Liver (tissue), 9 donors: Measurements from ENCODE around the gene MRAP2. TPM values are rescaled to one million over a fixed set of nuclear protein-coding genes. Genes with fewer than 3 reads are reported as not detected.

ENCODE experiments used
- DNase-seq: peaks from one replicate; pipeline ENCODE4 v3.0.0-alpha.2; 2017; ENCODE audit warnings: low spot score
- H3K27ac ChIP-seq, 2 donors: one replicate each; pipeline ENCODE4 v1.7.0; 2013; ENCODE audit warnings: inconsistent platforms in 2 of 2, low read length in 2 of 2, control low read depth in 1 of 2, low read depth in 1 of 2, mild to moderate bottlenecking in 1 of 2
- H3K27me3 ChIP-seq, 4 donors: one replicate each; pipeline versions ENCODE4 v1.6.1 to v1.7.0; 2013; ENCODE audit warnings: low read length in 3 of 4, inconsistent platforms in 1 of 4, mild to moderate bottlenecking in 1 of 4, moderate library complexity in 1 of 4; ENCODE audit not compliant: control insufficient read depth in 4 of 4, insufficient read depth in 4 of 4
- H3K36me3 ChIP-seq, 4 donors: one replicate each; pipeline versions ENCODE4 v1.6.1 to v1.7.0; 2013; ENCODE audit warnings: low read length in 3 of 4, mild to moderate bottlenecking in 3 of 4, low read depth in 1 of 4, moderate library complexity in 1 of 4; ENCODE audit not compliant: control insufficient read depth in 4 of 4, insufficient read depth in 3 of 4
- H3K4me1 ChIP-seq, 4 donors: one replicate each; pipeline versions ENCODE4 v1.6.1 to v1.7.0; 2013; ENCODE audit warnings: low read length in 3 of 4, mild to moderate bottlenecking in 3 of 4, moderate library complexity in 1 of 4; ENCODE audit not compliant: control insufficient read depth in 4 of 4, insufficient read depth in 4 of 4
- H3K4me3 ChIP-seq, 3 donors: one replicate each; pipeline versions ENCODE4 v1.6.1 to v1.7.0; 2013; ENCODE audit warnings: low read length in 3 of 3, control low read depth in 1 of 3, low read depth in 1 of 3, mild to moderate bottlenecking in 1 of 3
- H3K9ac ChIP-seq, 2 donors: one replicate each; pipeline ENCODE4 v1.7.0; 2013; ENCODE audit warnings: low read length in 2 of 2, mild to moderate bottlenecking in 2 of 2, moderate library complexity in 2 of 2, control low read depth in 1 of 2, low read depth in 1 of 2
- H3K9me3 ChIP-seq, 4 donors: one replicate each; pipeline versions ENCODE4 v1.6.1 to v1.7.0; 2013; ENCODE audit warnings: low read length in 3 of 4; ENCODE audit not compliant: control insufficient read depth in 4 of 4
- ATF3 ChIP-seq: IDR thresholded peaks from 2 replicates; pipeline ENCODE4 v1.6.1; 2016; ENCODE audit warnings: antibody characterized with exemption
- CTCF ChIP-seq: fragments of 150-350 bp; IDR thresholded peaks from 2 replicates; pipeline ENCODE4 v1.5.1; 2017; ENCODE audit warnings: improper control_type of control experiment, low read depth, low read length; ENCODE audit not compliant: missing input control
- EGR1 ChIP-seq, 2 donors: IDR thresholded peaks; 2 replicates each; pipeline ENCODE4 v1.6.1; 2016 to 2018; ENCODE audit warnings: antibody characterized with exemption in 2 of 2, low read depth in 2 of 2
- FOXA1 ChIP-seq: IDR thresholded peaks from 2 replicates; pipeline ENCODE4 v1.6.1; 2016; ENCODE audit warnings: antibody characterized with exemption
- FOXA2 ChIP-seq: IDR thresholded peaks from 2 replicates; pipeline ENCODE4 v1.6.1; 2016; ENCODE audit warnings: antibody characterized with exemption
- GABPA ChIP-seq, 2 donors: IDR thresholded peaks in 1 of 2; conservative IDR thresholded peaks in 1 of 2; 2 replicates each; pipeline ENCODE4 v1.6.1; 2016; ENCODE audit warnings: antibody characterized with exemption in 2 of 2, mild to moderate bottlenecking in 1 of 2, moderate library complexity in 1 of 2
- HNF4A ChIP-seq, 2 donors: conservative IDR thresholded peaks; 2 replicates each; pipeline ENCODE4 v1.6.1; 2016; ENCODE audit warnings: antibody characterized with exemption in 2 of 2, mild to moderate bottlenecking in 2 of 2
- HNF4G ChIP-seq: IDR thresholded peaks from 2 replicates; pipeline ENCODE4 v1.6.1; 2016; ENCODE audit warnings: antibody characterized with exemption
- JUND ChIP-seq, 2 donors: IDR thresholded peaks; 2 replicates each; pipeline ENCODE4 v1.6.1; 2016; ENCODE audit warnings: antibody characterized with exemption in 2 of 2
- MAX ChIP-seq: IDR thresholded peaks from 2 replicates; pipeline ENCODE4 v1.6.1; 2016; ENCODE audit warnings: antibody characterized with exemption
- NR2F2 ChIP-seq: IDR thresholded peaks from 2 replicates; pipeline ENCODE4 v1.6.1; 2016; ENCODE audit warnings: antibody characterized with exemption
- RAD21 ChIP-seq, 2 donors: IDR thresholded peaks; 2 replicates each; pipeline ENCODE4 v1.6.1; 2016; ENCODE audit warnings: antibody characterized with exemption in 2 of 2, mild to moderate bottlenecking in 2 of 2
- REST ChIP-seq: IDR thresholded peaks from 2 replicates; pipeline ENCODE4 v1.6.1; 2016; ENCODE audit warnings: antibody characterized with exemption, mild to moderate bottlenecking
- RXRA ChIP-seq, 2 donors: IDR thresholded peaks; 2 replicates each; pipeline ENCODE4 v1.6.1; 2017 to 2018; ENCODE audit warnings: antibody characterized with exemption in 2 of 2, mild to moderate bottlenecking in 1 of 2
- SP1 ChIP-seq: IDR thresholded peaks from 2 replicates; pipeline ENCODE4 v1.6.1; 2018; ENCODE audit warnings: antibody characterized with exemption, mild to moderate bottlenecking
- TAF1 ChIP-seq: conservative IDR thresholded peaks from 2 replicates; pipeline ENCODE4 v1.6.1; 2016; ENCODE audit warnings: antibody characterized with exemption, mild to moderate bottlenecking
- YY1 ChIP-seq: IDR thresholded peaks from 2 replicates; pipeline ENCODE4 v1.6.1; 2016; ENCODE audit warnings: antibody characterized with exemption, mild to moderate bottlenecking
- ZBTB33 ChIP-seq: IDR thresholded peaks from 2 replicates; pipeline ENCODE4 v1.6.1; 2016; ENCODE audit warnings: antibody characterized with exemption
- WGBS: extraction: QIAGEN DNeasy Blood & Tissue Kit; methylation state at CpG from one replicate; pipeline ENCODE4 v1.1.7; 2013; 5-methylcytosine and 5-hydroxymethylcytosine counted together
- polyA plus RNA-seq, 2 donors: library from polyadenylated mRNA; stranded (reverse) in 1 of 2; unstranded in 1 of 2; fragments of 200-250 nt in 1 of 2; fragments of >200 nt in 1 of 2; fragmentation: Nextera tagmentation in 1 of 2; extraction: Ambion mirVana in 1 of 2; gene quantifications; one replicate each; pipeline versions ENCODE4 v1.2.1 to v1.2.3, GENCODE V29; 2013 to 2015
- total RNA-seq, 2 donors: library from RNA; depleted of rRNA; stranded (reverse); fragments of >200 nt; gene quantifications; one replicate each; pipeline ENCODE4 v1.2.3, GENCODE V29; 2014
- donor health status: healthy.
- donor health status: healthy.
- donor health status: healthy.
- donor health status: healthy.
- donor health status: healthy.

The MRAP2 gene
- total and polyA plus RNA-seq, 4 donors: 0.05 to 0.51 (median 0.08) TPM; not detected in 1

- no peak for DNase-seq
- 37% methylated on average over 28 of the region's 28 CpGs for WGBS
- peaks cover 0 to 7% (median 0%) of the 10 kb centered on the region in 4 donors for H3K27me3 ChIP-seq
Measured at GRCh38 chr6:84019141-84019841, 14.3 kb upstream of the MRAP2 start.

More at GRCh38 chr6:84019141-84019841, 14.3 kb upstream of the MRAP2 start:
- Histone ChIP-seq H3K4me1 (no peaks in the 10 kb centered on the region), H3K9me3 (no peaks in the 10 kb centered on the region), H3K27ac (no peak overlapping the region), H3K4me3 (no peak overlapping the region), H3K36me3 (no peaks in the 10 kb centered on the region), H3K9ac (no peak overlapping the region)
- TF ChIP-seq FOXA2 (no peak), GABPA (IDR thresholded peaks at IDR 0.05 in 1 of 2, conservative IDR thresholded peaks at IDR 0.05 in 1 of 2) (no peak), RXRA (IDR thresholded peaks at IDR 0.05) (no peak), FOXA1 (no peak), HNF4A (conservative IDR thresholded peaks at IDR 0.05) (no peak), REST (no peak), SP1 (no peak), YY1 (no peak), ZBTB33 (no peak), EGR1 (IDR thresholded peaks at IDR 0.05; ENCODE audit: low read depth in 2 of 2) (no peak), TAF1 (no peak), NR2F2 (no peak), RAD21 (IDR thresholded peaks at IDR 0.05) (no peak), CTCF (no peak), JUND (IDR thresholded peaks at IDR 0.05) (no peak), MAX (no peak), HNF4G (no peak), ATF3 (no peak)
